GM06990 (cell line): ENCODE measurements around the gene SNCB.

ENCODE experiments used
- DNase-seq: peaks from one replicate; pipeline ENCODE4 v3.0.0-alpha.2; 2011; ENCODE audit not compliant: insufficient read length; ENCODE audit errors: extremely low read depth
- H3K27me3 ChIP-seq: replicated peaks from 2 replicates; pipeline ENCODE4 v1.6.0; 2011; ENCODE audit warnings: low read length; ENCODE audit not compliant: control insufficient read depth, insufficient read depth
- H3K36me3 ChIP-seq: 2 replicates; pipeline ENCODE4 v1.5.1; 2011; ENCODE audit warnings: low read length; ENCODE audit not compliant: control insufficient read depth, insufficient read depth
- H3K4me3 ChIP-seq: replicated peaks from 2 replicates; pipeline ENCODE4 v1.5.1; 2011; ENCODE audit warnings: low read depth, mild to moderate bottlenecking, control low read depth, low read length
- TF ChIP-seq, protein P1 (sequence below): IDR thresholded peaks from 2 replicates; pipeline ENCODE4 v1.5.1; 2011; ENCODE audit warnings: low read length, control low read depth, mild to moderate bottlenecking, inconsistent platforms; ENCODE audit not compliant: insufficient read depth, poor library complexity, severe bottlenecking

The SNCB gene

DNA sequence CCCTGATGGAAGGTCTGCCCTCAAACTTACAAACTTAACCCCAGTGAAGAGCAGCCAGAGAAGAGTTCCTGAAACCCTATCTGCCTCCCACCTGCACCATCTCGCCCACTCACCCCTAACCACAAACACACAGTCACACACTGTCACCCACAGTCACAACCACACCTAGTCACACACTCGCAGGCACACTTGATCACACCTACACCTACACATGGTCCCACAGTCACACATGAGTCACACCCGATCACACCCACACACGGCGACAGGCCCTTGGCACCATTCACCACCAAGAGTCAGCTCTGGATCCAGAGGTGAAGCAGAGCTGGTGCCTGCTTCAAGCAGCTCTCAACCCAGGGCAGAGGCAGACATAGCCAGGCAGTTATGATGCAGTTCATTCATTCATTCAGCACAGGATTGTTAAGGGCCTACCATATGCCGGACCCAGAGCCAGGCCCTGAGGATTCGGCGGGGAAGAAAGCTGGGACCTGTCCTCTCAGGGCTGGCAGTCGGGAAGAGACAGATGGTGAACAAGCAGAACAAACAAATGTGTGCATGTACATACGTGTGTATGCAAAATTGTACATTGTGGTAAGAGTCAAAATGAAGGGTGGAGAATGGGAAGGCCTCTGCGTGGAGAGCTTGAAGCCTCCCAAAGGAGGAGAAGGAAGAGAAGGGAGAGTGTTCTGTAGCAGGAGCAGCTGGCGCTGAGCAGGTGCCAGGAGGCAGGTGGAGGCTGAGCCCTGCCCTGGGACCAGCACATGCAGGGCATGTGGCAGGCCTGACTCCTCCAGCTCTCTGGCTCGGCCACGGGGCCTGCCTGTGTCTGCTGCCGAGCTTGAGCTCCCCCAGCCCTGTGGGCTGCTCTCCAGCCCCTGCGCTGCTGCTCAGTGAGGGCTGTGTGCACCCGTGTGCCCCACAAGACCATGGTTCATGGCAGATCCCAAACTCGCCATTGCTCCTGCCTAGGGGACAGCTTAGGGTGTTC, 23.4 kb upstream of the SNCB start:
- Histone ChIP-seq H3K4me3 (no peak overlapping the region), H3K27me3 (no peaks in the 10 kb centered on the region), H3K36me3 (peaks cover 1% of the 10 kb centered on the region; the same call in 1 of the 2 replicates)
- DNase-seq = no peak
- TF ChIP-seq, protein P1, sequence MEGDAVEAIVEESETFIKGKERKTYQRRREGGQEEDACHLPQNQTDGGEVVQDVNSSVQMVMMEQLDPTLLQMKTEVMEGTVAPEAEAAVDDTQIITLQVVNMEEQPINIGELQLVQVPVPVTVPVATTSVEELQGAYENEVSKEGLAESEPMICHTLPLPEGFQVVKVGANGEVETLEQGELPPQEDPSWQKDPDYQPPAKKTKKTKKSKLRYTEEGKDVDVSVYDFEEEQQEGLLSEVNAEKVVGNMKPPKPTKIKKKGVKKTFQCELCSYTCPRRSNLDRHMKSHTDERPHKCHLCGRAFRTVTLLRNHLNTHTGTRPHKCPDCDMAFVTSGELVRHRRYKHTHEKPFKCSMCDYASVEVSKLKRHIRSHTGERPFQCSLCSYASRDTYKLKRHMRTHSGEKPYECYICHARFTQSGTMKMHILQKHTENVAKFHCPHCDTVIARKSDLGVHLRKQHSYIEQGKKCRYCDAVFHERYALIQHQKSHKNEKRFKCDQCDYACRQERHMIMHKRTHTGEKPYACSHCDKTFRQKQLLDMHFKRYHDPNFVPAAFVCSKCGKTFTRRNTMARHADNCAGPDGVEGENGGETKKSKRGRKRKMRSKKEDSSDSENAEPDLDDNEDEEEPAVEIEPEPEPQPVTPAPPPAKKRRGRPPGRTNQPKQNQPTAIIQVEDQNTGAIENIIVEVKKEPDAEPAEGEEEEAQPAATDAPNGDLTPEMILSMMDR = no peak

DNA sequence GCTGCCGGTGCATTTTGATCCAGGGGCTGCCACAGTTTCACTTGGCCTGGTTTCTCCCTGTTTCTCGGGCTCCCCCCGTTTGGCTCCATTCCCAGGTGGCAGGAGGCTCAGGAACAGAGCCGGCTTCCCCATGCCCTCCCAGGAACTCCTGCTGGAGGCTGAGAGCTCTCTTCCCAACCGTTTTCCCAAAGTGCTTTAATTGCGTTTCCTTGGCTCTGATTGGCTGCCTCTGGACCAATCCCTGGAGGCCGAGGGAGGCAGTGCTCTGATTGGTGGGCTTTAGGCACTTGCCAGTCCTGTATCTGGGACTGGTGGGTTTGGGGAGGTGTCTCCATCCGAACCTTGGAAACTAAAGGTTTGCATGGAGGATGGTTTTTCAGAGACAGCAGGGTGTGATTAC, 21.8 kb upstream of the SNCB start:
- H3K36me3 ChIP-seq = peaks cover under 1% of the 10 kb centered on the region; the same call in 1 of the 2 replicates
- no peak for DNase-seq
- TF ChIP-seq, protein P1 = no peak
- H3K4me3 ChIP-seq = no peak overlapping the region
- H3K27me3 ChIP-seq = no peaks in the 10 kb centered on the region

GRCh38 chr5:176651472-176651980, 21.2 kb upstream of the SNCB start:
- Histone ChIP-seq H3K36me3 (no peaks in the 10 kb centered on the region), H3K4me3 (no peak overlapping the region), H3K27me3 (no peaks in the 10 kb centered on the region)
- no peak for DNase-seq
- TF ChIP-seq, protein P1 = no peak

GRCh38 chr5:176650354-176650884, 20.1 kb upstream of the SNCB start:
- H3K36me3 ChIP-seq = no peaks in the 10 kb centered on the region
- TF ChIP-seq, protein P1 = no peak
- H3K27me3 ChIP-seq = no peaks in the 10 kb centered on the region
- DNase-seq = no peak
- no peak overlapping the region for H3K4me3 ChIP-seq

DNA sequence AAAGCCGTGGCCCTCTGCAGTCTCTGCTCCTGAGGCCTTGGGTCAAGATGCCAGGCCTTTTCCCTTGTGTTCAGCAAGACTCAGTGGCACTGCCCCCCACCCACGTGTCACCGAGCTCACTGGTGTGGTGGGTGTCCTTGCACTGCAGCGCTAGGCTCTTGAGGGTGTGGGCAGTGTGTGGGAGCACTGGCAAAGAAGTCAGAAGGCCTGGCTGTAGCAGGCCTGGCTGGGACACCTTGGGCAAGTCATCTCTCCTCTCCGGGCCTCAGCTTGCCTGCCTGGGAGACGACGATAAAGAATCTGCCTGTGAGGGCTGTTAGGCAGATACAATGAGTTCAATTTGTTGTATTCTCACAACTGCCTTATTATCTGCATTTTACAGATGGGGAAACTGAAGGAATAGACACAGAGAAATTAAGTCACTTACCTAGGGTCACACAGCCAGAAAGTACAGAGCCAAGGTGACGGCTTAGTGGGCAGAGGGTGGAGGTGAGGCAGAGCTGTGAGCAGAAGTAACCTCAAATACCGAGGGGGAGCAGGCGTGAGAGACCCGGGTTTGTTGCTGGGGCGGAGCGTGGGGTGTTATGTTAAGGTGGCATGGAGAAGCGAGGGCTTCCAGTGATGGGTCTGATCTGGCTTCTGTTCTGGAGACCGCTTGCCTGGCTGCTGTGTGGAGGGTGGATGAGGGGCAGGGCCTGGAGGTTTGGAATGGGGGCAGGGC, 18.3 kb upstream of the SNCB start:
- no peaks in the 10 kb centered on the region for H3K27me3 ChIP-seq
- H3K36me3 ChIP-seq = no peaks in the 10 kb centered on the region
- TF ChIP-seq, protein P1 = no peak
- DNase-seq = no peak
- H3K4me3 ChIP-seq = no peak overlapping the region; the same call in 1 of the 2 replicates
